ENCODE results near the gene CDC45. TPM values are rescaled to one million over a fixed set of nuclear protein-coding genes. Genes with fewer than 3 reads are reported as not detected.
A peak's percentile ranks its signal among the peaks of the same experiment; 100 is the strongest.

CDC45 gene
- total and polyA plus RNA-seq, 4 donors, result 4.0 to 8.5 (median 7.7) TPM

DNA sequence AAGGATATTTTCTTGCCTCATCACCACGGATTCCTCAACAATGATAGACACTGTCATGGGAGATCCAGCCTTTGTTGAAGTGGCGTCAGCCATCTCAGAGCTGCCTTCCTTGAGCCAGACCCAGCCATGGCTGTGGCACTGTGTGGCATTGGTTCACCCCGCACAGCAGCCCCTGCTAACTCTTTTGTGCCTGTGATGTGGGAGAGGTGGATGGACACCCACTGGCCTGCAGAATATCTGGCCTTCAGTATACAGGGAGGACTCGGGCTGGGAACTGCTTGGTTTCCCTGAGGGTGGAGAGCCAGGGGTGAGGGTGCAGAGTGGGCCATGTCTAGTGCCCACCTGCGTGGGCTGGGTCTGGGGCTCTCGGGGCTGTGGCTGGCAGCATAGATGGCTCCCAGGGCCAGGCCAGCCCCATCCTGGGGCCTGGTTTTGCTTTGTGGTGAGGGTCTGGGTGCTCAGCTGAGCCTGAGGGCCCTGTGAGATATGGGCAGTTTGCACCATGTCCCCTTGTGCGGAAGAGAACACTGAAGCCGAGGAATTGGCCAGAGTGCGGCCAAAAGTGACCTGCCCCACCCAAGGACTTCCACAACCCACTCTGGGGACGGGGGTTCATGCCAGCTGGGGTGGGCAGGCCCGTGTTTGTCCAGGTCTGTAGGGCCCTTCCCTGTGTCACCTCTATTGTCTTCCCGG, 38.3 kb downstream of the CDC45 start:
- DNase-seq (ENCODE audit: low read depth in 4 of 6, low spot score in 6 of 6), result no peak
- Histone ChIP-seq H3K36me3 (ENCODE audit: control insufficient read depth, insufficient read depth, low read length) (peaks cover 36% of the 10 kb centered on the region), H3K9me3 (ENCODE audit: control insufficient read depth, insufficient read depth, low read length) (peaks cover 1% of the 10 kb centered on the region), H3K27ac (ENCODE audit: low read depth, low read length) (no peak overlapping the region), H3K4me1 (ENCODE audit: control insufficient read depth, insufficient read depth, low read length) (peaks cover 41% of the 10 kb centered on the region), H3K27me3 (ENCODE audit: control insufficient read depth, insufficient read depth, low read length) (peaks cover 13% of the 10 kb centered on the region), H3K4me3 (ENCODE audit: low read depth, low read length) (no peak overlapping the region)
- 86% methylated on average over 10 of the region's 12 CpGs for WGBS (ENCODE audit: insufficient coverage)

DNA sequence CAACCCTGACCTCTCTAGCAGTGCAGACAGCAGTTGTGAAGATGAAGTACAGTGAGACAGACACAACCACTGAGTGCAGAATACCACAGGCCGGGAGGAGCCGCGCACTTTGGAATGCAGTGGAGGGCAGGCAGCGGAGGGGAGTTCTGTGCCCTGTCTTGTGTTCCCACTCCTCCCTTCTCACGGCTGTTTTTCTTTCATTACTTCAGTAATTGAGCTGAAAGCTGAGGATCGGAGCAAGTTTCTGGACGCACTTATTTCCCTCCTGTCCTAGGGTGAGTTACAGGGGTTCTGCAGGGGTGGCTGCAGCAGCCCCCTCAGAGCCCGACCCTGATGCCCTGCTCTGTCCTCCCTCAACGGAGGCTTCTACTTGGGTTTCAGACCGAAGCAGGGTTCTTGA, 38.9 kb downstream of the CDC45 start:
- WGBS (ENCODE audit: insufficient coverage), result 73% methylated on average over 7 of the region's 10 CpGs
- H3K27me3 ChIP-seq (ENCODE audit: control insufficient read depth, insufficient read depth, low read length), result peaks cover 19% of the 10 kb centered on the region
- H3K4me1 ChIP-seq (ENCODE audit: control insufficient read depth, insufficient read depth, low read length), result peaks cover 47% of the 10 kb centered on the region
- H3K4me3 ChIP-seq (ENCODE audit: low read depth, low read length), result no peak overlapping the region
- no peak for DNase-seq (ENCODE audit: low read depth in 4 of 6, low spot score in 6 of 6)
- H3K36me3 ChIP-seq (ENCODE audit: control insufficient read depth, insufficient read depth, low read length), result peaks cover 36% of the 10 kb centered on the region
- H3K27ac ChIP-seq (ENCODE audit: low read depth, low read length), result peak overlapping the region; percentile 15
- H3K9me3 ChIP-seq (ENCODE audit: control insufficient read depth, insufficient read depth, low read length), result no peaks in the 10 kb centered on the region

DNA sequence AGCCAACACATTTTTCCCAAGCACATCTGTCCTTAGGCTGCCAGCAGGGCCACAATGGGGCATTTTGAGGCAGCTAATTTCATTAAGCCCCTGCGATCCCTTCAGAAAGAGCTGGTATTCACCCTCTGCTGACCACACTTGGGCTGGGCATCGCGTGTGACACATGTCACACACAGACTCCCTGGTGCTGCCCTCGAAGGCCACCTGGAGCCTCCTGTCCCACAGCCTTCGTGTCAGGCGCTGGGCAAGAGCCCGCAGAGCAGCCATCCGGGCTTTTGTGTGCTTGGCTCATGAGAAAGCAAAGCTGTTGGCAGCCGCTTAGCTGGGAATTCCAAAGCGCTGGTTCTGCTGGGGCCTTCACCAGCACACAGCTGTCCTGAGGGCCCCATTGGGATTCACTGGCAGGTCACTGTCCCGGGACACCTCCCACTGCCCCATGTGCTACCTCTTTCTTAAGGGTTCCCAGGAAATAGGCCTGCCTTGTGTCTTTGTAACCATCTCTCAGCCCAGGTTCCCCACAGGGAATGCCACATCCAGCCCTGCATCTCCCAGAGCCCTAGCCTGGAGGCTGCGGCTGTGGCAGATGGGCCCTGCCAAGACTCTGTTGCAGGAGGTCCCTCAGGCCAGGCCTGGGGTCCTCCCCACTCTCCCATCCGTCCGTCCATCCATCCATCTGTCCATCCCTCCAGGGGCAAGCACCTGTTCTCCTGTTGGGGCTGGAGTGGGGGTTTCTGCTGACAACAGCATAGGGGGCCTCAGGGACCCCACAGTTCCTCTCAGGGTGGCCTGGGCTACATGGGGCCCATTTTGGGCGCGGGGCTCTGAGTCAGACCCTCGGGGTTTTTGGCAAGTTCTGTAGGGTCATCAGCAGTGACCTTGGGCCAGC, 39.6 kb downstream of the CDC45 start:
- WGBS (ENCODE audit: insufficient coverage), result 64% methylated on average over 17 of the region's 17 CpGs
- Histone ChIP-seq H3K27me3 (ENCODE audit: control insufficient read depth, insufficient read depth, low read length) (peaks cover 26% of the 10 kb centered on the region), H3K4me1 (ENCODE audit: control insufficient read depth, insufficient read depth, low read length) (peaks cover 53% of the 10 kb centered on the region), H3K4me3 (ENCODE audit: low read depth, low read length) (no peak overlapping the region), H3K9me3 (ENCODE audit: control insufficient read depth, insufficient read depth, low read length) (no peaks in the 10 kb centered on the region), H3K36me3 (ENCODE audit: control insufficient read depth, insufficient read depth, low read length) (peaks cover 36% of the 10 kb centered on the region), H3K27ac (ENCODE audit: low read depth, low read length) (peak overlapping the region; percentile 15)
- peak in 2 of 6 donors; percentile 26 to 49 for DNase-seq (ENCODE audit: low read depth in 4 of 6, low spot score in 6 of 6)

DNA sequence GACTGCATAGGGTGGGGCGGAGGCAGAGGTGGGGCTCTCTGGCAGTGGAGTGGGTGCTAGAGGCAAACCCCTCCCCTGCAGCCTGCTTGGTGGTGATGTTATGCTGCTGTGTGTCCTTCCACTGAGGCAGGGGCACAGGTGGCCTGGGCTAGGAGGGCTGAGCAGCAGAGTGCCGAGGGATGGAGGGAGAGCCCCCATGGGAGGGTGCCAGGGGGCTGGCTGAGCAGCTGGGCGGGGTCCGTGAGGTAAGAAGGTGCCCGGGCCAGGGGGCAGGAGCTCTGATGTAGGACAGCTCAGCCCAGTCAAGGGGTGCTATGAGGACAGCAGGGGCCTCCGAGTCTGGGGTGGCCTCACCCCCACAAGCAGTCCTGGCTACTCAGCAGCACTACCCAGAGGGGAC, 40.3 kb downstream of the CDC45 start:
- no peak for DNase-seq (ENCODE audit: low read depth in 4 of 6, low spot score in 6 of 6)
- 95% methylated on average over 6 of the region's 6 CpGs for WGBS (ENCODE audit: insufficient coverage)
- Histone ChIP-seq H3K36me3 (ENCODE audit: control insufficient read depth, insufficient read depth, low read length) (peaks cover 36% of the 10 kb centered on the region), H3K4me3 (ENCODE audit: low read depth, low read length) (no peak overlapping the region), H3K27ac (ENCODE audit: low read depth, low read length) (no peak overlapping the region), H3K27me3 (ENCODE audit: control insufficient read depth, insufficient read depth, low read length) (peaks cover 33% of the 10 kb centered on the region), H3K9me3 (ENCODE audit: control insufficient read depth, insufficient read depth, low read length) (no peaks in the 10 kb centered on the region), H3K4me1 (ENCODE audit: control insufficient read depth, insufficient read depth, low read length) (peaks cover 60% of the 10 kb centered on the region)

DNA sequence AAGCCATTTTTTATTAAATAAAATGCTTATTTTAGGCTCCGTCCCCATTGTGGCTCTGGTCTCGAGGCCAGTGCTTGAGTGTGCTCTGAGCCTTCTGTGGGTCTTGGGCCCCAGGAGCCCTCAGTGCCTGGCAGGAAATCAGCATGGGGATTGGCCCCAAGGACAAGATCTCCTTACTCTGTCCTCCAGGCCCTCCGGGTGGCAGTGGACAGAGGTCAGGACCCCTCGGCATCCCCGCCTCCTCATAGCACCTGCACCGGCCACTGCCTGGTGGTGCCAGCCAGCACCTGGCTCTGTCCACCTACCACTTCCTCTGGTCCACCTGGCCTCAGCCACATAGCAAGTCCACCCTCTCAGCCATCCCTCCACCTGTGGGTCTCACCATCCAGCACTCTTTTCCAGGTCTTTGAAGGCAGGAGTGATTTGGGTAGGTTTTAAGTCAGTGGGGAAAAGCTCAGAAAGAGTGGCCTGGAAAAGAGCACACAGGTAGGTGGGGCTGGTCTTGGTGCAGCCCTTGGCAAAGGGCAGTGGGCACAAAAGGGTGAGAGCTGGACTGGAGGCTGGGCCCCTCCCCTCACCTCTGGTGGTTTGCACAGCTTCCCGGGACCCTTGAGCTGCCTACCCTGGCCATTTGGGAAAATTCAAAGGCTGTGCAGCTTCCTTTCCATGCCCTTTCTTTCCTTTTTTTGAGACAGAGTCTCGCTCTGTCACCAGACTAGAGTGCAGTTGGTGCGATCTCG, 41.0 kb downstream of the CDC45 start:
- peak overlapping the region; percentile 6 for H3K27ac ChIP-seq (ENCODE audit: low read depth, low read length)
- peaks cover 66% of the 10 kb centered on the region for H3K4me1 ChIP-seq (ENCODE audit: control insufficient read depth, insufficient read depth, low read length)
- H3K9me3 ChIP-seq (ENCODE audit: control insufficient read depth, insufficient read depth, low read length), result no peaks in the 10 kb centered on the region
- DNase-seq (ENCODE audit: low read depth in 4 of 6, low spot score in 6 of 6), result no peak
- peak overlapping the region; percentile 16 for H3K4me3 ChIP-seq (ENCODE audit: low read depth, low read length)
- peaks cover 39% of the 10 kb centered on the region for H3K27me3 ChIP-seq (ENCODE audit: control insufficient read depth, insufficient read depth, low read length)
- 92% methylated on average over 10 of the region's 10 CpGs for WGBS (ENCODE audit: insufficient coverage)
- peaks cover 36% of the 10 kb centered on the region for H3K36me3 ChIP-seq (ENCODE audit: control insufficient read depth, insufficient read depth, low read length)

DNA sequence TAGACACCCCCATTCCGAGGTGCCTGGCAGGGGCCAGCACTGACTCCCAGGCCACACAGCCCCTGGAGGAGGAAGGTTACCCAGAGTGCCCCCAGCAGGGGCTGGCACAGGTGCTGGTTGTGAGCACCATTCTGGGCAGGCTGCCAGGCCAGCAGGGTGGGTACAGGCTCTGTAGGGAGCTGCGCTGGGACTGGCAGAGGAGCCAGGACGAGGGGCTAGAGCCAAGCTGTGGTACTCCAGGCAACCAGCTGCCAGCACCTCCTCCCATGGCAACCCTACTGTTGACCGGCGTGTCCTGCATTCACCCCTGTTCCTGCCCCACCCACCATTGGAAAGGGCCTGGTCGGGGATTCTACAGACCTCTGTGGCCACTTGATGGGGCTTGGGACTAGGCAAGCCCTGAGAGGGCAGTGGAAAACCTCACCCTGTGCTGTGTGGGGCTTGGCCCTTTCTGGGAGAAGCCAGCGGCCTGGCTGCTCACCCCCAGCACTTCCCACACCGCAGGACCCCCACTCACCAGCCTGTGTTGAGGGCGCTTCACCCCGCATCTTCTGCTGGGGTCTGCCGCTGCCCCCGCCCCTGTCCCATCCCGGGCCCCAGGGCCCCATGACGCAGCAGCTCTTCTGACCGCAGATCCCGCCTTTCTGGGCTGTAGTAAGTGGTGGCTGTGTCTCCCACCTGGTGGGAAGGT, 42.6 kb downstream of the CDC45 start:
- Histone ChIP-seq H3K4me1 (ENCODE audit: control insufficient read depth, insufficient read depth, low read length) (peaks cover 66% of the 10 kb centered on the region), H3K4me3 (ENCODE audit: low read depth, low read length) (peak overlapping the region; percentile 24), H3K27me3 (ENCODE audit: control insufficient read depth, insufficient read depth, low read length) (peaks cover 39% of the 10 kb centered on the region), H3K9me3 (ENCODE audit: control insufficient read depth, insufficient read depth, low read length) (no peaks in the 10 kb centered on the region), H3K27ac (ENCODE audit: low read depth, low read length) (peak overlapping the region; percentile 52), H3K36me3 (ENCODE audit: control insufficient read depth, insufficient read depth, low read length) (peaks cover 25% of the 10 kb centered on the region)
- DNase-seq (ENCODE audit: low read depth in 4 of 6, low spot score in 6 of 6), result peak in 4 of 6 donors; percentile 48 to 78 (median 60)
- 38% methylated on average over 13 of the region's 16 CpGs for WGBS (ENCODE audit: insufficient coverage)

DNA sequence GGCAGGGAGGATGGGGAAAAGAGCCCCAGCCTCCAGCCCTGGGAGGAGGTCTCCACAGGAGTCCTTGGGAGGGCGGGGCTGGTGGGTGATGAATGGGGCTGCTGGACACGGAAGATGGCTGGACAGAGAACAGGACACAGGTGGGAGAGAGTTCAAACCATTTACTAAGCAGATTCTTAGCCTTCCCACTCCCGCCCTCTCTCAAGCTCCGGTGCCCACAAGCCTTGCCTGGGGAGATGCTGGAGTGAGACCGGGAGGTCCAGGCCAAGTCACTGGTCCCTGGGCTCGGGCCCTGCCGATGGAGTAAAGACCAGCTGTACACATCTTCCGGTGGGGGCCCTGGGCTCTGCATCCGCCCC, 43.1 kb downstream of the CDC45 start:
- Histone ChIP-seq H3K27me3 (ENCODE audit: control insufficient read depth, insufficient read depth, low read length) (peaks cover 39% of the 10 kb centered on the region), H3K36me3 (ENCODE audit: control insufficient read depth, insufficient read depth, low read length) (peaks cover 24% of the 10 kb centered on the region), H3K27ac (ENCODE audit: low read depth, low read length) (peak overlapping the region; percentile 52), H3K4me1 (ENCODE audit: control insufficient read depth, insufficient read depth, low read length) (peaks cover 68% of the 10 kb centered on the region), H3K9me3 (ENCODE audit: control insufficient read depth, insufficient read depth, low read length) (no peaks in the 10 kb centered on the region), H3K4me3 (ENCODE audit: low read depth, low read length) (peak overlapping the region; percentile 29)
- WGBS (ENCODE audit: insufficient coverage), result 25% methylated on average over 7 of the region's 9 CpGs
- peak in 1 of 6 donors; percentile 1 for DNase-seq (ENCODE audit: low read depth in 4 of 6, low spot score in 6 of 6)

DNA sequence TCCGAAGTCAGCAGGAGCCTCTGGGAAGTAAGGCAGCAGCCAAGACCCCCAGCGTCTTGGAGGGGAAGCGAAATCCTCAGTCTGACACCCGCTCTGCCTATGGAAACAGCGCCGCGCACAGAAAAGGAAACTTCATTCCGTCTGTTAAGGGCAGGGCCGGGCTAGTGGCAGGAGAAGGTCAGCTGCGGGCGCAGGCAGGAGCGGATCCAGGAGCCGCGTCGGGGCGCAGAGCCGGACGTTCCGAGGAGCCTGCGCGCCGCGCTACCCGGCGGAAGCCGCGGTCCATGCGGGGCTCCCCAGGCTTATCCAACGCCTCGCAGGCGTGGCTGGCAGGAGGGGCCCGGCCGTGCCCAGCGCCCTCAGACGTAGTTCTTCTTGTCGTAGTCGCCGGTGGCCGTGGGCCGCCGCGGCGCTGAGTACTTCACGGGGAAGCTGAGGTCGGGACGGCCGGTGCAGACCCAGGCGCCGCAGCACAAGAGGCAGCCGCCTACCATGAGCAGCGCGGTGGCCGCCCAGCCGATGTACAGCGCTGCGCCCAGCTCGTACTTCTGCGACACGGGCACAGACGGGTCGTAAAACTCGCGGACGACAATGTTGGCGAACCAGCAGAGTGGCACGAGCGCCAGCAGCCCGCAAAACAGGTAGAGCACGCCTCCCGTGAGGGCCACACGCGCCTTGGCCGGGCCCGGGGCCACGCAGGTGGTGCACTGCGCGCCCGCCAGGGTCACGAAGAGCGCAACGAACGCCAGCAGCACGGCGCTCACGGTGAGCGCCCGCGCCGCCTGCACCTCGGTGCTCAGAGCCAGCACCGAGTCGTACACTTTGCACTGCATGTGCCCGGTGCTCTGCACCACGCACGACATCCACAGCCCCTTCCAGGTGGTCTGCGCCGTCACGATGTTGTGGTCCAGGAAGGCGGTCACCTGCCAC, 43.8 kb downstream of the CDC45 start:
- under 1% methylated on average over 99 of the region's 99 CpGs for WGBS (ENCODE audit: insufficient coverage)
- DNase-seq (ENCODE audit: low read depth in 4 of 6, low spot score in 6 of 6), result peak in 2 of 6 donors; percentile 28 to 46
- peaks cover 21% of the 10 kb centered on the region for H3K36me3 ChIP-seq (ENCODE audit: control insufficient read depth, insufficient read depth, low read length)
- peaks cover 39% of the 10 kb centered on the region for H3K27me3 ChIP-seq (ENCODE audit: control insufficient read depth, insufficient read depth, low read length)
- H3K4me3 ChIP-seq (ENCODE audit: low read depth, low read length), result peak overlapping the region; percentile 29
- H3K27ac ChIP-seq (ENCODE audit: low read depth, low read length), result no peak overlapping the region
- peaks cover 67% of the 10 kb centered on the region for H3K4me1 ChIP-seq (ENCODE audit: control insufficient read depth, insufficient read depth, low read length)
- H3K9me3 ChIP-seq (ENCODE audit: control insufficient read depth, insufficient read depth, low read length), result no peaks in the 10 kb centered on the region

All from spinal cord (tissue), 10 donors.